ENCODE measurements around the gene FBXO41.

DNA sequence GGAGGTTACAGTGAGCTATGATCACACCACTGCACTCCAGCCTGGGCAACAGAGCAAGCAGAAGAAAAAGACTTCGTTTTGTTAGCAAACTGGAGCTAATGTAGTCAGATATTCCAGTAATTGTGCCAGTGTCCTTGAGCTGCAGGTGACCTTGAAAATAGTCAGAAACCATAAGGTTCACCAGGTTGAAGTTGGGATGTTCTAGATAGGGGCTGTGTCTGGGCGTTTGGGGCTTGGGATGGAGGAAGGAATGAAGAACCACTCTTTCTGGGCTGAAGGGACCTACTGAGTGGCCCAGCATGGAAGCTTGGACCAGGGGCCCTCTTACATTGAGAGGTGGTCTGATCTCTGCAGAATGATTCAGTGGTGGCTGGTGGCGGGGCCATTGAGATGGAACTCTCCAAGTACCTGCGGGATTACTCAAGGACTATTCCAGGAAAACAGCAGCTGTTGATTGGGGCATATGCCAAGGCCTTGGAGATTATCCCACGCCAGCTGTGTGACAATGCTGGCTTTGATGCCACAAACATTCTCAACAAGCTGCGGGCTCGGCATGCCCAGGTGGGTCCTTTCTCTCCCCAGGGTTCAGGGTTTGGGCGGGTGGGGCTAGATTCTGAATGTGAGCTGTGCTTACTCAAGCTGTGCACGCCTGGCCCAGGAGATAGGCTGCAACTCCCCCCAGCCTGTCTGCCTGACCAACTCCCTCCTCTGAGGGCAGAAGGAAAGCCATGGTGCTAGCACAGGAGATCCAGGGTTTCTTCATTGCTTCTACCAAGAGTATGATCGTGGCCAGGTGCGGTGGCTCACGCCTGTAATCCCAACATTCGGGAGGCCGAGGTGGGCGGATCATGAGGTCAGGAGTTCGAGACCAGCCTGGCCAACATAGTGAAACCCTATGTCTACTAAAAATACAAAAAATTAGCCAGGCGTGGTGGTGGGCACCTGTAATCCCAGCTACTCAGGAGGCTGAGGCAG, 33.1 kb downstream of the FBXO41 start:
- TF ChIP-seq POLR2AphosphoS5 (IDR thresholded peaks at IDR 0.05; ENCODE audit: low read depth, low read length) (no peak), TAF1 (IDR thresholded peaks at IDR 0.05; ENCODE audit: low read depth, low read length) (no peak)

Measured in GM12891 (cell line).